IMR-90 (cell line): ENCODE measurements around the gene POLR3G.

Experiments
- CTCF ChIP-seq: conservative IDR thresholded peaks from 2 replicates; pipeline ENCODE4 v1.5.1; 2012; ENCODE audit warnings: mild to moderate bottlenecking, low read depth, low read length, improper control_type of control experiment
- NFE2L2 ChIP-seq: fragments of 150-350 bp; IDR thresholded peaks from 2 replicates; pipeline ENCODE4 v1.6.1; 2016; ENCODE audit warnings: low read depth, mild to moderate bottlenecking, low read length
- RCOR1 ChIP-seq: IDR thresholded peaks from 2 replicates; pipeline ENCODE4 v1.6.1; 2012; ENCODE audit warnings: mild to moderate bottlenecking, low read length, improper control_type of control experiment; ENCODE audit not compliant: insufficient replicate concordance
- TF ChIP-seq, protein P1 (sequence below): fragments of 150-350 bp; IDR thresholded peaks from 2 replicates; pipeline ENCODE4 v1.6.1; 2017; ENCODE audit warnings: mild to moderate bottlenecking, antibody characterized with exemption, low read length, low read depth

DNA sequence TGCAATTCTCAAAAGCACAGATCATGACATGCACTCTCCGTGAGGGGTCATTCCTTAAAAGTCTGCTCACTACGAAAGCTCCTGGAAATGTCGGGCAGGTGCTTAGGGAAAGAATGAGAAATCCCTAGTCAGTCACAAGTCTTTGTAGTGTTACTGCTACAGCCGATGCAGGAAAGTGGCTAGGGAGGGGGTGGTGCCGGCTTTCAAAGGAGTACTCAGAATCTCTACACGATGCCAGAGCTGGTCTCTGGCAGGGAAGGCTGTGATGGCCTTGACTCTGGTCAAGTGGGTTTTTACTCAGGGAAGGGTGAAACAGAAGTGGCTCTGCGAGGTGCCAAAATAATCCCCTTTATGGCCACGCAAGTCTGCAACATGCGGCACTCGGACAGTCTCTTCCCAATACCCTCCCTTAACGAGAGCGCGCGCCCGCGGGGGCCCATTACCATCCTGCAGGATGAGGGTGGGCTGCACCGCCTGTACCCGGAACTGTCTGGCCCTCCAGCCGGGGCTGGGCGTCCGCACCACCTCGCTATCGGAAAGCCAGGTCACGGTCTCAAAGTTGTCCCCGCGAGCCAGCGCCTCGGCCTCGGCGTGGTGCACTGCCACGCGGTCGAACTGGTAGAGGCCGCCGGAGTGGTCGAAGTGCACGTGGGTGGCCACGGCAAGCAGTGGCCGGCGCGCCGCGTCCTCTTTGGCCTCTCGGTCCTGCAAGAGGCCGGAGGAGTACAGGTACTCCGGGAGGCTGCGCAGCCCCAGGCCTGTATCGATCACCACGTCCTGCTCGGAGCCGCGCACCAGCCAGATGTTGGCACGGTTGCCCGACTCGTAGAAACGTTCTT lies 1.0 kb upstream of the POLR3G start:
- no peak for TF ChIP-seq CTCF
- no peak for TF ChIP-seq NFE2L2
- TF ChIP-seq RCOR1: no peak
- TF ChIP-seq, protein P1, sequence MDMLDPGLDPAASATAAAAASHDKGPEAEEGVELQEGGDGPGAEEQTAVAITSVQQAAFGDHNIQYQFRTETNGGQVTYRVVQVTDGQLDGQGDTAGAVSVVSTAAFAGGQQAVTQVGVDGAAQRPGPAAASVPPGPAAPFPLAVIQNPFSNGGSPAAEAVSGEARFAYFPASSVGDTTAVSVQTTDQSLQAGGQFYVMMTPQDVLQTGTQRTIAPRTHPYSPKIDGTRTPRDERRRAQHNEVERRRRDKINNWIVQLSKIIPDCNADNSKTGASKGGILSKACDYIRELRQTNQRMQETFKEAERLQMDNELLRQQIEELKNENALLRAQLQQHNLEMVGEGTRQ: peak; percentile 16; the same call in 1 of the 2 replicates
